Smooth muscle cell (in vitro differentiated cells): ENCODE measurements around the gene IQUB. TPM values are rescaled to one million over a fixed set of nuclear protein-coding genes. Genes with fewer than 3 reads are reported as not detected.
"Not testable (repeated sequence)": the region's sequence is repeated elsewhere in the genome, so short reads cannot be mapped to it uniquely, and the experiment has no call there.

Experiments
- DNase-seq: peaks from one replicate; lab custom pipeline; 2025; ENCODE audit not compliant: unreplicated experiment; lab: John Stamatoyannopoulos, UW
- H2AFZ ChIP-seq: fragments of 200-600 bp; sonication (generic); 2 replicates; pipeline ENCODE4 v1.6.0; 2016; ENCODE audit warnings: antibody characterized with exemption, low read depth, mild to moderate bottlenecking
- H3F3A ChIP-seq: fragments of 200-600 bp; sonication (generic); 2 replicates; pipeline ENCODE4 v1.6.0; 2017; ENCODE audit warnings: antibody characterized with exemption, low read depth
- H3K27ac ChIP-seq: fragments of 200-600 bp; sonication (generic); 2 replicates; pipeline ENCODE4 v1.5.1; 2016; ENCODE audit warnings: low read depth, mild to moderate bottlenecking
- H3K27me3 ChIP-seq: fragments of 200-600 bp; sonication (generic); 2 replicates; pipeline ENCODE4 v1.6.1; 2016; ENCODE audit warnings: low read depth, mild to moderate bottlenecking
- H3K36me3 ChIP-seq: fragments of 200-600 bp; sonication (generic); 2 replicates; pipeline ENCODE4 v1.5.1; 2016; ENCODE audit warnings: low read depth
- H3K4me1 ChIP-seq: fragments of 200-600 bp; sonication (generic); 2 replicates; pipeline ENCODE4 v1.5.1; 2016; ENCODE audit warnings: low read depth
- H3K4me2 ChIP-seq: fragments of 200-600 bp; sonication (generic); 2 replicates; pipeline ENCODE4 v1.6.0; 2016; ENCODE audit warnings: mild to moderate bottlenecking
- H3K4me3 ChIP-seq: fragments of 200-600 bp; sonication (generic); 2 replicates; pipeline ENCODE4 v1.5.1; 2016; ENCODE audit warnings: mild to moderate bottlenecking
- H3K79me2 ChIP-seq: fragments of 200-600 bp; sonication (generic); 2 replicates; pipeline ENCODE4 v1.6.0; 2016; ENCODE audit warnings: low read depth, mild to moderate bottlenecking
- H3K9ac ChIP-seq: fragments of 200-600 bp; sonication (generic); 2 replicates; pipeline ENCODE4 v1.6.0; 2016; ENCODE audit warnings: low read depth
- H3K9me3 ChIP-seq: fragments of 200-600 bp; sonication (generic); replicated peaks from 2 replicates; pipeline ENCODE4 v1.5.1; 2016; ENCODE audit warnings: low read depth
- H4K20me1 ChIP-seq: fragments of 200-600 bp; sonication (generic); 2 replicates; pipeline ENCODE4 v1.6.0; 2016; ENCODE audit warnings: low read depth
- WGBS: methylation state at CpG from one replicate; pipeline ENCODE4 v1.1.7; 2016; ENCODE audit warnings: low lambda C conversion rate; 5-methylcytosine and 5-hydroxymethylcytosine counted together
- polyA plus RNA-seq: library from polyadenylated mRNA; unstranded; fragments of >200 nt; fragmentation: Nextera tagmentation; extraction: Ambion mirVana; gene quantifications from 2 replicates; pipeline ENCODE4 v1.2.1, GENCODE V29; 2016
- total RNA-seq: library from RNA; depleted of rRNA; stranded (reverse); fragments of >200 nt; gene quantifications from 2 replicates; pipeline ENCODE4 v1.2.3, GENCODE V29; 2014
- TF ChIP-seq, protein P1 (sequence below): fragments of 200-600 bp; sonication (generic); IDR thresholded peaks from 2 replicates; pipeline ENCODE4 v1.5.1; 2017; ENCODE audit warnings: borderline replicate concordance, mild to moderate bottlenecking, antibody characterized with exemption; ENCODE audit not compliant: insufficient read depth, poor library complexity, severe bottlenecking

IQUB gene
- total and polyA plus RNA-seq, 2 experiments from 2014 or later: 0.58 to 2.1 TPM

DNA sequence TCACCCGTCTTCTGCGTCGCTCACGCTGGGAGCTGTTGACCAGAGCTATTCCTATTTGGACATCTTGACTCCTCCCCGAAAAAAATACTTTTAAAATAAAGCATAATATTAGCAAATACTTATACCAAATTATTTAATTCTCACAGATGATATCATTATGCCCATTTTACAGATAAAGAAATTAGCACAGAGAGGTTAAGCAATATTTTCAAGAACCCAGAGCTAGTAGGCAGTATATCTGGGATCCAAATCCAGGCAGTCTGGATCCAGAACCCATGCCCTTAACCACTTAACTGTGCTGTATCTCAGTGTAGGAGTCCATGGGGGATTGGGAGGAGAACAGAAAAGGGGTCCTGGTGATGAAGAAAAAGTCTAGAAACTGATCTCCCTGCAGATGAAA is 6.1 kb downstream of the IQUB start:
- H4K20me1 ChIP-seq: no peaks in the 10 kb centered on the region
- peaks cover 2% of the 10 kb centered on the region for H3K4me1 ChIP-seq
- no peaks in the 10 kb centered on the region for H3K79me2 ChIP-seq
- peak overlapping the region; percentile 53 for H3K4me3 ChIP-seq
- whole genome bisulfite sequencing: 21% methylated on average over 5 of the region's 5 CpGs
- H3F3A ChIP-seq: peaks cover 3% of the 10 kb centered on the region
- H3K4me2 ChIP-seq: peak overlapping the region; percentile 62
- no peaks in the 10 kb centered on the region for H3K36me3 ChIP-seq
- H3K27me3 ChIP-seq: no peaks in the 10 kb centered on the region
- TF ChIP-seq, protein P1, sequence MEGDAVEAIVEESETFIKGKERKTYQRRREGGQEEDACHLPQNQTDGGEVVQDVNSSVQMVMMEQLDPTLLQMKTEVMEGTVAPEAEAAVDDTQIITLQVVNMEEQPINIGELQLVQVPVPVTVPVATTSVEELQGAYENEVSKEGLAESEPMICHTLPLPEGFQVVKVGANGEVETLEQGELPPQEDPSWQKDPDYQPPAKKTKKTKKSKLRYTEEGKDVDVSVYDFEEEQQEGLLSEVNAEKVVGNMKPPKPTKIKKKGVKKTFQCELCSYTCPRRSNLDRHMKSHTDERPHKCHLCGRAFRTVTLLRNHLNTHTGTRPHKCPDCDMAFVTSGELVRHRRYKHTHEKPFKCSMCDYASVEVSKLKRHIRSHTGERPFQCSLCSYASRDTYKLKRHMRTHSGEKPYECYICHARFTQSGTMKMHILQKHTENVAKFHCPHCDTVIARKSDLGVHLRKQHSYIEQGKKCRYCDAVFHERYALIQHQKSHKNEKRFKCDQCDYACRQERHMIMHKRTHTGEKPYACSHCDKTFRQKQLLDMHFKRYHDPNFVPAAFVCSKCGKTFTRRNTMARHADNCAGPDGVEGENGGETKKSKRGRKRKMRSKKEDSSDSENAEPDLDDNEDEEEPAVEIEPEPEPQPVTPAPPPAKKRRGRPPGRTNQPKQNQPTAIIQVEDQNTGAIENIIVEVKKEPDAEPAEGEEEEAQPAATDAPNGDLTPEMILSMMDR: no peak
- H2AFZ ChIP-seq: peak overlapping the region; percentile 70
- H3K27ac ChIP-seq: no peak overlapping the region
- H3K9ac ChIP-seq: no peak overlapping the region
- no peaks in the 10 kb centered on the region for H3K9me3 ChIP-seq
- DNase-seq: no peak

DNA sequence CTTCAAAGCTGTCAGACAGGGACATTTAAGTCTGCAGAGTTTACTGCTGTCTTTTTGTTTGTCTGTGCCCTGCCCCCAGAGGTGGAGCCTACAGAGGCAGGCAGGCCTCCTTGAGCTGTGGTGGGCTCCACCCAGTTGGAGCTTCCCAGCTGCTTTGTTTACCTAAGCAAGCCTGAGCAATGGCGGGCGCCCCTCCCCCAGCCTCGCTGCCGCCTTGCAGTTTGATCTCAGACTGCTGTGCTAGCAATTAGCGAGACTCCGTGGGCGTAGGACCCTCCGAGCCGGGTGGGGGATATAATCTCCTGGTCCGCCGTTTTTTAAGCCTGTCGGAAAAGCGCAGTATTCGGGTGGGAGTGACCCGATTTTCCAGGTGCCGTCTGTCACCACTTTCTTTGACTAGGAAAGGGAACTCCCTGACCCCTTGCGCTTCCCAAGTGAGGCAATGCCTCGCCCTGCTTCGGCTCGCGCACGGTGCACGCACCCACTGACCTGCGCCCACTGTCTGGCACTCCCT is 6.6 kb downstream of the IQUB start:
- Histone ChIP-seq H3K4me2 (peak overlapping the region; percentile 62), H2AFZ (peak overlapping the region; percentile 70), H3K4me3 (peak overlapping the region; percentile 53)
- 6% methylated on average over 23 of the region's 24 CpGs for WGBS
- H3K36me3 ChIP-seq, H3K4me1 ChIP-seq, DNase-seq, H3K9ac ChIP-seq, H4K20me1 ChIP-seq, H3K9me3 ChIP-seq, H3K27ac ChIP-seq, H3K27me3 ChIP-seq, H3K79me2 ChIP-seq, H3F3A ChIP-seq: not testable (repeated sequence)

DNA sequence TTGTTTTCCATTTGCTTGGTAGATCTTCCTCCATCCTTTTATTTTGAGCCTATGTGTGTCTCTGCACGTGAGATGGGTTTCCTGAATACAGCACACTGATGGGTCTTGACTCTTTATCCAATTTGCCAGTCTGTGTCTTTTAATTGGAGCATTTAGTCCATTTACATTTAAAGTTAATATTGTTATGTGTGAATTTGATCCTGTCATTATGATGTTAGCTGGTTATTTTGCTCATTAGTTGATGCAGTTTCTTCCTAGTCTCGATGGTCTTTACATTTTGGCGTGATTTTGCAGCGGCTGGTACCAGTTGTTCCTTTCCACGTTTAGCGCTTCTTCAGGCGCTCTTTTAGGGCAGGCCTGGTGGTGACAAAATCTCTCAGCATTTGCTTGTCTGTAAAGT is 7.9 kb downstream of the IQUB start:
- H3K9me3 ChIP-seq, H3K79me2 ChIP-seq, H3K9ac ChIP-seq, H4K20me1 ChIP-seq, H3K4me3 ChIP-seq, H3K4me2 ChIP-seq, H2AFZ ChIP-seq, H3F3A ChIP-seq, H3K27me3 ChIP-seq, H3K27ac ChIP-seq, H3K36me3 ChIP-seq, H3K4me1 ChIP-seq, DNase-seq: not testable (repeated sequence)
- 95% methylated on average over 6 of the region's 7 CpGs for WGBS

DNA sequence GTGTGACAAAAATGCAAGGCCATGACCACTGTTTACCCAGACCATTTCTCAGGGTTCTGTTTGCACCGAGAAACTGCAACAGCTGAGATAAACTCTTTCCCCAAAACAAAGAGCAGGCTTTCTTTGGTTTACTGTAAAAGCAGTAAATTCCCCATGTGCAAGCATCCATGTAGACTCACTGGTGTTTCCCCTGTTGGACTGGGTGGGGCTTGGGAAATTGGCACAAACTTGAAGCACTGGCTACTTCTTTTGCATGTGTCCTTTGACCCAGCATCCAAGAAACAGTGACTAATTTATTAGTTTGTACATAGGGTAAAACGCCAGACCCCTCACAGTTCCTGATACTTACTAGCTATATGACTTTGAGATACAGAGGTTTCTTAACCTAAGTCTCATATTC is 12.3 kb downstream of the IQUB start:
- Histone ChIP-seq H3K4me1 (no peaks in the 10 kb centered on the region), H3K4me2 (no peak overlapping the region), H3K79me2 (no peaks in the 10 kb centered on the region), H3K4me3 (no peak overlapping the region), H3K27ac (no peak overlapping the region), H3K9ac (no peak overlapping the region), H2AFZ (no peak overlapping the region), H3K27me3 (no peaks in the 10 kb centered on the region), H3K36me3 (no peaks in the 10 kb centered on the region), H3K9me3 (no peaks in the 10 kb centered on the region), H4K20me1 (no peaks in the 10 kb centered on the region), H3F3A (no peaks in the 10 kb centered on the region)
- no peak for DNase-seq
- 81% methylated on average over 2 of the region's 2 CpGs for WGBS
- TF ChIP-seq, protein P1: no peak

DNA sequence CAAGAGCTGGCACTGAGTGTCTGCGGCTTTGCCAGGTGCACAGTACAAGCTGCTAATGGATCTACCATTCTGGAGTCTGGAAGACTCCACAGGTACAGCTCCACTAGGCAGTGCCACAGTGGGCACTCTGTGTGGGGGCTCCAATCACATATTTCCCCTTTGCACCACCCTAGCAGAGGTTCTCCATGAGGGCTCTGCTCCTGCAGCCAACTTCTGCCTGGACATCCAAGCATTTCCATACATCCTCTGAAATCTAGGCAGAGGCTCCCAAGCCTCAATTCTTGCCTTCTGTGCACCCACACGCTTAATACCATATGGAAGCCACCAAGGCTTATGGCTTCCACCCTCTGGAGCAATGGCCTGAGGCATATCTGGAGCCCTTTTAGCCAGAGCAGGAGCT is 29.2 kb downstream of the IQUB start:
- H3K4me1 ChIP-seq: peaks cover 14% of the 10 kb centered on the region
- H3K36me3 ChIP-seq: no peaks in the 10 kb centered on the region
- WGBS: 96% methylated on average over 2 of the region's 2 CpGs
- H3F3A ChIP-seq: peaks cover 4% of the 10 kb centered on the region
- H2AFZ ChIP-seq: no peak overlapping the region
- H3K27ac ChIP-seq: no peak overlapping the region
- no peak for DNase-seq
- no peaks in the 10 kb centered on the region for H3K27me3 ChIP-seq
- no peaks in the 10 kb centered on the region for H4K20me1 ChIP-seq
- no peaks in the 10 kb centered on the region for H3K9me3 ChIP-seq
- H3K9ac ChIP-seq: no peak overlapping the region
- H3K4me3 ChIP-seq: no peak overlapping the region
- no peaks in the 10 kb centered on the region for H3K79me2 ChIP-seq
- TF ChIP-seq, protein P1: no peak
- no peak overlapping the region for H3K4me2 ChIP-seq
